Trophoblast cell (in vitro differentiated cells and primary cell): Measurements from ENCODE around the gene ZNF823.

Source experiments
- DNase-seq, 2 donors: peaks; one replicate each; pipeline ENCODE4 v3.0.0-alpha.2; 2016
- H2AFZ ChIP-seq: 2 replicates; pipeline ENCODE4 v1.6.1; 2013; ENCODE audit warnings: low read length, moderate library complexity, mild to moderate bottlenecking; ENCODE audit not compliant: insufficient read depth, poor library complexity
- H2AK5ac ChIP-seq: 2 replicates; pipeline ENCODE4 v1.6.1; 2013; ENCODE audit warnings: mild to moderate bottlenecking, low read length
- H2BK120ac ChIP-seq: 2 replicates; pipeline ENCODE4 v1.6.1; 2013; ENCODE audit warnings: low read length, mild to moderate bottlenecking, moderate library complexity; ENCODE audit not compliant: insufficient read depth, poor library complexity
- H2BK12ac ChIP-seq: 2 replicates; pipeline ENCODE4 v1.6.1; 2013; ENCODE audit warnings: mild to moderate bottlenecking, low read length, moderate library complexity
- H2BK5ac ChIP-seq: 2 replicates; pipeline ENCODE4 v1.6.1; 2013; ENCODE audit warnings: low read length, low read depth, moderate library complexity, mild to moderate bottlenecking; ENCODE audit not compliant: poor library complexity
- H3K14ac ChIP-seq: 2 replicates; pipeline ENCODE4 v1.6.1; 2013; ENCODE audit warnings: mild to moderate bottlenecking, low read length
- H3K18ac ChIP-seq: 2 replicates; pipeline ENCODE4 v1.6.1; 2013; ENCODE audit warnings: mild to moderate bottlenecking, low read length
- H3K23ac ChIP-seq: 2 replicates; pipeline ENCODE4 v1.6.1; 2013; ENCODE audit warnings: low read length
- H3K27ac ChIP-seq: 2 replicates; pipeline ENCODE4 v1.5.1; 2013; ENCODE audit warnings: low read depth, mild to moderate bottlenecking, inconsistent platforms, low read length, moderate library complexity
- H3K27me3 ChIP-seq: 2 replicates; pipeline ENCODE4 v1.6.1; 2013; ENCODE audit warnings: inconsistent platforms, mild to moderate bottlenecking, low read length, moderate library complexity; ENCODE audit not compliant: insufficient read depth
- H3K36me3 ChIP-seq, 2 experiments: 1 replicate in 1 of 2; 2 replicates in 1 of 2; pipeline ENCODE4 v1.6.1; 2013; ENCODE audit warnings: low read length in 2 of 2, mild to moderate bottlenecking in 2 of 2, moderate library complexity in 1 of 2; ENCODE audit not compliant: insufficient read depth in 2 of 2, control insufficient read depth in 1 of 2
- H3K4ac ChIP-seq: 2 replicates; pipeline ENCODE4 v1.6.1; 2013; ENCODE audit warnings: low read depth, mild to moderate bottlenecking, low read length, moderate library complexity
- H3K4me1 ChIP-seq, 2 experiments: 1 replicate in 1 of 2; 2 replicates in 1 of 2; pipeline ENCODE4 v1.6.1; 2013; ENCODE audit warnings: low read length in 2 of 2, mild to moderate bottlenecking in 2 of 2, moderate library complexity in 1 of 2; ENCODE audit not compliant: insufficient read depth in 2 of 2, control insufficient read depth in 1 of 2
- H3K4me2 ChIP-seq: 2 replicates; pipeline ENCODE4 v1.6.1; 2013; ENCODE audit warnings: inconsistent platforms, mild to moderate bottlenecking, low read length, moderate library complexity
- H3K4me3 ChIP-seq: 2 replicates; pipeline ENCODE4 v1.5.1; 2013; ENCODE audit warnings: mild to moderate bottlenecking, low read depth, low read length, inconsistent platforms
- H3K79me1 ChIP-seq: one replicate; pipeline ENCODE4 v1.6.1; 2013; ENCODE audit warnings: low read length
- H3K79me2 ChIP-seq: 2 replicates; pipeline ENCODE4 v1.6.1; 2013; ENCODE audit warnings: low read length, mild to moderate bottlenecking; ENCODE audit not compliant: control insufficient read depth, insufficient read depth, poor library complexity
- H3K9ac ChIP-seq: 2 replicates; pipeline ENCODE4 v1.6.1; 2013; ENCODE audit warnings: mild to moderate bottlenecking, low read length
- H3K9me3 ChIP-seq: 2 replicates; pipeline ENCODE4 v1.6.1; 2013; ENCODE audit warnings: low read depth, mild to moderate bottlenecking, control low read depth, inconsistent platforms, low read length; ENCODE audit not compliant: insufficient read depth
- H4K12ac ChIP-seq: 2 replicates; pipeline ENCODE4 v1.6.1; 2013; ENCODE audit warnings: low read depth, mild to moderate bottlenecking, low read length, moderate library complexity
- H4K8ac ChIP-seq: 2 replicates; pipeline ENCODE4 v1.6.1; 2013; ENCODE audit warnings: low read depth, mild to moderate bottlenecking, low read length, moderate library complexity
- H4K91ac ChIP-seq: one replicate; pipeline ENCODE4 v1.6.1; 2013; ENCODE audit warnings: low read depth, mild to moderate bottlenecking, low read length, moderate library complexity
- WGBS: extraction: QIAGEN DNeasy Blood & Tissue Kit; methylation state at CpG from one replicate; pipeline ENCODE4 v1.1.7; 2013; ENCODE audit warnings: missing lambda C conversion rate; ENCODE audit not compliant: insufficient read length, insufficient coverage; ENCODE audit errors: extremely low coverage; 5-methylcytosine and 5-hydroxymethylcytosine counted together

ZNF823 gene

GRCh38 chr19:11737964-11738745 lies 591 bp downstream of the ZNF823 start:
- H3K79me2 ChIP-seq: peaks cover 10% of the 10 kb centered on the region
- H2BK120ac ChIP-seq: peak overlapping the region; percentile 67
- peak overlapping the region; percentile 87 for H3K9ac ChIP-seq
- no peak overlapping the region for H2AK5ac ChIP-seq
- H3K27me3 ChIP-seq: no peaks in the 10 kb centered on the region
- DNase-seq: peak; percentile 79 to 87
- H4K12ac ChIP-seq: peak overlapping the region; percentile 74
- no peaks in the 10 kb centered on the region for H3K9me3 ChIP-seq
- peak overlapping the region; percentile 63 for H2BK12ac ChIP-seq
- H3K79me1 ChIP-seq: peaks cover 18% of the 10 kb centered on the region
- H4K8ac ChIP-seq: peak overlapping the region; percentile 78
- peaks cover 0 to 2% of the 10 kb centered on the region in 2 experiments for H3K36me3 ChIP-seq
- no CpG with 5 or more reads among the region's 52 CpGs for WGBS
- peak overlapping the region; percentile 56 for H2AFZ ChIP-seq
- H3K23ac ChIP-seq: no peak overlapping the region
- peak overlapping the region; percentile 87 for H3K4ac ChIP-seq
- H3K14ac ChIP-seq: peak overlapping the region; percentile 71
- H3K4me2 ChIP-seq: peak overlapping the region; percentile 82
- H3K18ac ChIP-seq: peak overlapping the region; percentile 73
- H3K27ac ChIP-seq: peak overlapping the region; percentile 90
- peak overlapping the region; percentile 89 for H2BK5ac ChIP-seq
- peak overlapping the region; percentile 85 for H3K4me3 ChIP-seq
- H4K91ac ChIP-seq: peak overlapping the region; percentile 77
- peaks cover 4 to 5% of the 10 kb centered on the region in 2 experiments for H3K4me1 ChIP-seq

GRCh38 chr19:11736696-11737095 lies 2.0 kb downstream of the ZNF823 start:
- no peaks in the 10 kb centered on the region for H3K27me3 ChIP-seq

DNA sequence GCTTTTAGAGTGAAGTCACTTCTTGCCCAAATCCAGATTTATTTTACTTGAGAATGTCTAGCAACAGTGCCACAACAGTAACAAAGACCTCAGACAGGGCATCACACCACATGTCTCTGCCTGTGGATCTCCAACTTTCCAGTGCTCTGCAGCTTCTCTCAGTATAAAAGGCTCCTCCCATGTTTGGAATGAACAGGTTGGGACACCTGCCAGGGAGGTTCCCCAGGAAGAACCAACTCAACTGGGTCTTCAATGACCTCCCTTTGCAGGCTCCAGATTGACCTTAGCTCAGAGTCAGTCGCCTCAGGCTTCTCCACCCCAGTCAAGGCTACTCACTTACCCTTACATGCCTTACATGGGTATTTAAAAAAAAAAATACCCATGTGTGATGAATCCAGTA lies 3.4 kb downstream of the ZNF823 start:
- no peak overlapping the region for H4K91ac ChIP-seq
- peaks cover 3 to 4% of the 10 kb centered on the region in 2 experiments for H3K36me3 ChIP-seq
- peak in 1 of 2 donors; percentile 49 for DNase-seq
- H3K4me2 ChIP-seq: no peak overlapping the region
- no CpG with 5 or more reads among the region's 1 CpG for WGBS
- no peak overlapping the region for H2BK5ac ChIP-seq
- H3K27me3 ChIP-seq: no peaks in the 10 kb centered on the region
- H2BK120ac ChIP-seq: no peak overlapping the region
- H2BK12ac ChIP-seq: no peak overlapping the region
- H4K12ac ChIP-seq: no peak overlapping the region
- no peak overlapping the region for H3K4ac ChIP-seq
- H3K27ac ChIP-seq: no peak overlapping the region
- H2AFZ ChIP-seq: no peak overlapping the region
- H3K14ac ChIP-seq: no peak overlapping the region
- H3K9me3 ChIP-seq: no peaks in the 10 kb centered on the region
- no peak overlapping the region for H3K23ac ChIP-seq
- H2AK5ac ChIP-seq: no peak overlapping the region
- H3K4me3 ChIP-seq: no peak overlapping the region
- peaks cover 18% of the 10 kb centered on the region for H3K79me1 ChIP-seq
- H4K8ac ChIP-seq: no peak overlapping the region
- peaks cover 4 to 8% of the 10 kb centered on the region in 2 experiments for H3K4me1 ChIP-seq
- H3K79me2 ChIP-seq: peaks cover 10% of the 10 kb centered on the region
- no peak overlapping the region for H3K18ac ChIP-seq
- no peak overlapping the region for H3K9ac ChIP-seq

More at GRCh38 chr19:11736696-11737095, 2.0 kb downstream of the ZNF823 start:
- H4K91ac ChIP-seq: no peak overlapping the region
- peak overlapping the region; percentile 37 for H3K4me2 ChIP-seq
- no peak overlapping the region for H3K4ac ChIP-seq
- no peak overlapping the region for H3K9ac ChIP-seq
- no peak overlapping the region for H3K18ac ChIP-seq
- no peak overlapping the region for H2BK5ac ChIP-seq
- no peak overlapping the region for H2AFZ ChIP-seq
- no peak overlapping the region for H3K23ac ChIP-seq
- H3K4me3 ChIP-seq: no peak overlapping the region
- no peak overlapping the region for H3K27ac ChIP-seq
- peak; percentile 22 to 56 for DNase-seq
- H3K79me2 ChIP-seq: peaks cover 10% of the 10 kb centered on the region
- H3K4me1 ChIP-seq: peaks cover 4 to 8% of the 10 kb centered on the region in 2 experiments
- H2AK5ac ChIP-seq: no peak overlapping the region
- H4K12ac ChIP-seq: no peak overlapping the region
- no CpG with 5 or more reads among the region's 2 CpGs for whole genome bisulfite sequencing
- H4K8ac ChIP-seq: no peak overlapping the region
- H3K36me3 ChIP-seq: peaks cover 0 to 2% of the 10 kb centered on the region in 2 experiments
- no peak overlapping the region for H2BK120ac ChIP-seq
- no peak overlapping the region for H3K14ac ChIP-seq
- H3K79me1 ChIP-seq: peaks cover 18% of the 10 kb centered on the region
- H3K9me3 ChIP-seq: no peaks in the 10 kb centered on the region
- no peak overlapping the region for H2BK12ac ChIP-seq

DNA sequence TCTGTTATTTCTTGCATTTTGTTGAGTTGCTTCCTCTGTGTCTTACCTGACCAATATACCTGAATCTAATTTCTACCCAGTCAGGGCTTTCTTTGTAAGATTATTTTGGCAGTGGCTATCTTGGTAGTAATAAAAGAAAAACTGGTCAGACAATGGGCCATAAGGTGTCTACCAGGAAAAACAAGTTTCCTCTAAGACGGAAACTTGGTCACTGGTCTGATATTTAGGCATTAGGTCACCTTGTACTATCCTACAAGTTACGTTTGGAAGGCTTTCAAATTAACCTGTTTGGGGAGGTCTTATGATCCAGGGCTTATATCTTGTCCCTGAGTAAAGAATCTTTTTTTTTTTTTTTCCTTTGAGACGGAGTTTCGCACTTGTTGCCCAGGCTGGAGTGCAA lies 9.2 kb downstream of the ZNF823 start:
- no peak overlapping the region for H3K4me2 ChIP-seq
- H3K9ac ChIP-seq: no peak overlapping the region
- H3K36me3 ChIP-seq: peaks cover 12% of the 10 kb centered on the region in 2 experiments
- H3K14ac ChIP-seq: no peak overlapping the region
- H3K27ac ChIP-seq: no peak overlapping the region
- H4K12ac ChIP-seq: no peak overlapping the region
- H3K9me3 ChIP-seq: peaks cover 2% of the 10 kb centered on the region
- H3K4ac ChIP-seq: no peak overlapping the region
- no peak overlapping the region for H3K23ac ChIP-seq
- H3K4me3 ChIP-seq: no peak overlapping the region
- H2AFZ ChIP-seq: no peak overlapping the region
- no peak overlapping the region for H3K18ac ChIP-seq
- H2BK120ac ChIP-seq: no peak overlapping the region
- peak in 1 of 2 donors; percentile 90 for DNase-seq
- peaks cover 2% of the 10 kb centered on the region for H3K79me1 ChIP-seq
- H4K8ac ChIP-seq: no peak overlapping the region
- WGBS: no CpG with 5 or more reads among the region's 4 CpGs
- H4K91ac ChIP-seq: no peak overlapping the region
- H3K27me3 ChIP-seq: no peaks in the 10 kb centered on the region
- H3K79me2 ChIP-seq: peaks cover 2% of the 10 kb centered on the region
- H2BK12ac ChIP-seq: no peak overlapping the region
- H3K4me1 ChIP-seq: peaks cover 3 to 7% of the 10 kb centered on the region in 2 experiments
- H2AK5ac ChIP-seq: no peak overlapping the region
- H2BK5ac ChIP-seq: no peak overlapping the region
